Measurements from ENCODE around the gene TUBB4A.

The TUBB4A gene

DNA sequence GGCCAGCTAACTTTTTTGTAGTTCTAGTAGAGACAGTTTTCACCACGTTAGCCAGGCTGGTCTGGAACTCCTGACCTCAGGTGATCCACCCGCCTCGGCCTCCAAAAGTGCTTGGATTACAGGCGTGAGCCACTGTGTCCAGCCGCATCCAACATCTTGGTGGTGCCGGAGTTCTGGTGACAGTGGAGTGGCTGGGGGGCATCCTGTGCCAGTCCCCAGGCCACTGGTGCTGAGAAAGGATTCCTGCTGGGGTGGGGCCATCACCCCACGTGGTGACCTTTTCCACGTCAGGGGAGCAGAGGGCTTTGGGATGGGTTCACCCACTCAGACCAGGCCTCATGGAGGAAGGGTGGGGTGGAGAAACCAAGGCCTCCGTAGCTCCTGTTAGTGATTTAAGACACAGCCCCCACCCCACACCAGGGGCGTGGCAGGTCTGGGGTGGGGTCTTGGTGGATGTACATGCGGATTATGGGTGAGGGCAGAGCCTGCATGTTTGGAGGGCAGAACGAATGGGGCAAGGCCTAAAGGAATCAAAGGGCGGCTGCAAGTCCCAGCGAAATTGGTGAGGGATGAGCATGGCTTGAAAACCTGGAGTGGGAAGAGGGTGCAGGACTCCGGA, 12.9 kb upstream of the TUBB4A start:
- Histone ChIP-seq H3K79me2 (ENCODE audit: insufficient read depth, low read length) (no peaks in the 10 kb centered on the region), H4K20me1 (ENCODE audit: low read depth, low read length) (no peaks in the 10 kb centered on the region), H3K36me3 (ENCODE audit: low read length) (no peaks in the 10 kb centered on the region), H3K9me2 (replicated peaks; ENCODE audit: insufficient read depth, low read length) (no peaks in the 10 kb centered on the region), H3K4me3 (ENCODE audit: insufficient read depth, low read length, poor library complexity, severe bottlenecking) (no peak overlapping the region), H3K27ac (ENCODE audit: low read depth, low read length) (no peak overlapping the region), H3K27me3 (ENCODE audit: low read length) (no peaks in the 10 kb centered on the region), H3K9me3 (ENCODE audit: insufficient read depth, low read length) (no peaks in the 10 kb centered on the region), H3F3A (ENCODE audit: insufficient read depth) (peaks cover 28% of the 10 kb centered on the region), H2AFZ (ENCODE audit: low read depth, low read length, severe bottlenecking) (no peak overlapping the region), H3K4me2 (ENCODE audit: low read depth, low read length, poor library complexity, severe bottlenecking) (no peak overlapping the region), H3K9ac (ENCODE audit: low read length) (no peak overlapping the region)
- no peak for TF ChIP-seq EZH2phosphoT487 (conservative IDR thresholded peaks at IDR 0.05; ENCODE audit: low read length)
- no peak for TF ChIP-seq CTCF (IDR thresholded peaks at IDR 0.05; ENCODE audit: insufficient read depth, low read length, poor library complexity, severe bottlenecking)

- Histone ChIP-seq H2AFZ (ENCODE audit: low read depth, low read length, severe bottlenecking) (no peak overlapping the region), H4K20me1 (ENCODE audit: low read depth, low read length) (no peaks in the 10 kb centered on the region), H3K4me2 (ENCODE audit: low read depth, low read length, poor library complexity, severe bottlenecking) (no peak overlapping the region), H3K79me2 (ENCODE audit: insufficient read depth, low read length) (no peaks in the 10 kb centered on the region), H3K27me3 (ENCODE audit: low read length) (no peaks in the 10 kb centered on the region), H3K4me3 (ENCODE audit: insufficient read depth, low read length, poor library complexity, severe bottlenecking) (no peak overlapping the region), H3K9me2 (replicated peaks; ENCODE audit: insufficient read depth, low read length) (no peaks in the 10 kb centered on the region), H3K9me3 (ENCODE audit: insufficient read depth, low read length) (no peaks in the 10 kb centered on the region), H3K27ac (ENCODE audit: low read depth, low read length) (no peak overlapping the region), H3F3A (ENCODE audit: insufficient read depth) (peaks cover 18% of the 10 kb centered on the region), H3K9ac (ENCODE audit: low read length) (no peak overlapping the region), H3K36me3 (ENCODE audit: low read length) (no peaks in the 10 kb centered on the region)
- no peak for TF ChIP-seq EZH2phosphoT487 (conservative IDR thresholded peaks at IDR 0.05; ENCODE audit: low read length)
- TF ChIP-seq CTCF (IDR thresholded peaks at IDR 0.05; ENCODE audit: insufficient read depth, low read length, poor library complexity, severe bottlenecking), result no peak
Measured at GRCh38 chr19:6514089-6514488, 12.0 kb upstream of the TUBB4A start.

DNA sequence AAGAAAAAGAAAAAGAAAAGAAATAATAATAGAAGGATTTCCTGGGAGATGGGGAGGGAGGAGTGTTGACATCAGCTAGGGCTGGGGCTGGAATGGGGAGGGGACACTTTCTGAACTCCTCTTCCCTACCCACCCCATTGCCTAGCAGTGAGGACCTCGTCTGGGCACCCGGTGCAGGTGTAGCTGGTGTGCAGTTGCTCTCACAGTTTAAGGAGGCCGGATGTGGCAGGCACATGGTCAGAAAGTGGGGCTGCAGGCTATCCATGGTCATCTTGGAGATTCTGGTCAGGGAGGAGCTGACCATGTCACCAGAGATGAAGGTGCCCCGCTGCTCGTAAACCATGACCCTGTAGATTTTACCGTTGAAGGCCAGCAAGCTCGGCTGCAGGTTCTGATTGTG, 8.5 kb upstream of the TUBB4A start:
- no peak overlapping the region for H3K27ac ChIP-seq (ENCODE audit: low read depth, low read length)
- no peak overlapping the region for H3K4me3 ChIP-seq (ENCODE audit: insufficient read depth, low read length, poor library complexity, severe bottlenecking)
- H3K9ac ChIP-seq (ENCODE audit: low read length), result no peak overlapping the region
- TF ChIP-seq CTCF (IDR thresholded peaks at IDR 0.05; ENCODE audit: insufficient read depth, low read length, poor library complexity, severe bottlenecking), result no peak
- TF ChIP-seq EZH2phosphoT487 (conservative IDR thresholded peaks at IDR 0.05; ENCODE audit: low read length), result no peak
- H3K4me2 ChIP-seq (ENCODE audit: low read depth, low read length, poor library complexity, severe bottlenecking), result no peak overlapping the region
- no peaks in the 10 kb centered on the region for H3K9me3 ChIP-seq (ENCODE audit: insufficient read depth, low read length)
- no peaks in the 10 kb centered on the region for H3K36me3 ChIP-seq (ENCODE audit: low read length)
- H2AFZ ChIP-seq (ENCODE audit: low read depth, low read length, severe bottlenecking), result no peak overlapping the region
- no peaks in the 10 kb centered on the region for H3K27me3 ChIP-seq (ENCODE audit: low read length)
- H3F3A ChIP-seq (ENCODE audit: insufficient read depth), result 0 out of 2 replicates have a peak, but pooled peaks cover 5% of the 10 kb centered on the region
- H4K20me1 ChIP-seq (ENCODE audit: low read depth, low read length), result no peaks in the 10 kb centered on the region
- no peaks in the 10 kb centered on the region for H3K79me2 ChIP-seq (ENCODE audit: insufficient read depth, low read length)
- H3K9me2 ChIP-seq (replicated peaks; ENCODE audit: insufficient read depth, low read length), result no peaks in the 10 kb centered on the region
